GM12892 (cell line): ENCODE results near the gene PDZD2.

ENCODE experiments used
- POLR2A ChIP-seq: IDR thresholded peaks from 2 replicates; pipeline ENCODE4 v1.6.1; 2011; ENCODE audit warnings: low read depth, low read length, control low read depth
- POLR2AphosphoS5 ChIP-seq: IDR thresholded peaks from 2 replicates; pipeline ENCODE4 v1.6.1; 2011; ENCODE audit warnings: low read depth, low read length, control low read depth

DNA sequence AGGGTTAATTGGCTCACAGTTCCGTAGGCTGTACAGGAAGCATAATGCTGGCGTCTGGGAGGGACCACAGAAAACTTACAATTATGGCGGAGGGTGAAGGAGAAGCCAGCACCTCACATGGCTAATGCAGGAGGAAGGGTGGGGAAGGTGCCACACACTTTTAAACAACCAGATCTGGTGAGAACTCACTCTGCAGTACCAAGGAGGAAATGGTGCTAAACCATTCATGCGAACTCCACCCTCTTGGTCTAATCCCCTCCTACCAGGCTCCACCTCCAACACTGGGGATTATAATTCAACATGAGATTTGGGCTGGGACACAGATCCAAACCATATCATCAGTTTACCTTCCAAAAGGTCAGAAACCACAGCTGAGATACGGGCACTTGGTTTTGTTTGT lies 122.9 kb downstream of the PDZD2 start:
- TF ChIP-seq POLR2A (no peak), POLR2AphosphoS5 (no peak)
